Measurements from ENCODE around the gene TRMT11.

GRCh38 chr6:126067073-126067472 is 80.7 kb downstream of the TRMT11 start:
- TF ChIP-seq ZNF701 (tag by site-specific recombination; IDR thresholded peaks at IDR 0.05) (no peak), ZNF174 (tag by site-specific recombination; IDR thresholded peaks at IDR 0.05) (no peak), ZNF660 (tag by site-specific recombination; IDR thresholded peaks at IDR 0.05) (no peak), MZF1 (tag by site-specific recombination; IDR thresholded peaks at IDR 0.05; ENCODE audit: borderline replicate concordance) (no peak), ZNF274 (IDR thresholded peaks at IDR 0.05; ENCODE audit: low read length) (no peak), ZNF274 (tag by site-specific recombination; IDR thresholded peaks at IDR 0.05; ENCODE audit: borderline replicate concordance) (no peak)
- TF ChIP-seq, protein P1, sequence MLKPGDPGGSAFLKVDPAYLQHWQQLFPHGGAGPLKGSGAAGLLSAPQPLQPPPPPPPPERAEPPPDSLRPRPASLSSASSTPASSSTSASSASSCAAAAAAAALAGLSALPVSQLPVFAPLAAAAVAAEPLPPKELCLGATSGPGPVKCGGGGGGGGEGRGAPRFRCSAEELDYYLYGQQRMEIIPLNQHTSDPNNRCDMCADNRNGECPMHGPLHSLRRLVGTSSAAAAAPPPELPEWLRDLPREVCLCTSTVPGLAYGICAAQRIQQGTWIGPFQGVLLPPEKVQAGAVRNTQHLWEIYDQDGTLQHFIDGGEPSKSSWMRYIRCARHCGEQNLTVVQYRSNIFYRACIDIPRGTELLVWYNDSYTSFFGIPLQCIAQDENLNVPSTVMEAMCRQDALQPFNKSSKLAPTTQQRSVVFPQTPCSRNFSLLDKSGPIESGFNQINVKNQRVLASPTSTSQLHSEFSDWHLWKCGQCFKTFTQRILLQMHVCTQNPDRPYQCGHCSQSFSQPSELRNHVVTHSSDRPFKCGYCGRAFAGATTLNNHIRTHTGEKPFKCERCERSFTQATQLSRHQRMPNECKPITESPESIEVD (tag by site-specific recombination; IDR thresholded peaks at IDR 0.05), result no peak
